Vagina (tissue), 2 donors: ENCODE results near the gene BEST1. TPM values are rescaled to one million over a fixed set of nuclear protein-coding genes. Genes with fewer than 3 reads are reported as not detected.

Experiments used
- DNase-seq, 2 donors: peaks; one replicate each; pipeline ENCODE4 v3.0.0-alpha.2; 2017; ENCODE audit errors: extremely low spot score in 2 of 2
- H3K27ac ChIP-seq: fragments of 200-600 bp; sonication (generic); one replicate; pipeline ENCODE4 v1.5.1; 2019
- H3K27me3 ChIP-seq: fragments of 200-600 bp; sonication (generic); one replicate; pipeline ENCODE4 v1.5.1; 2019
- H3K36me3 ChIP-seq, 2 donors: fragments of 200-600 bp; sonication (generic); one replicate each; pipeline ENCODE4 v1.5.1; 2017 to 2019
- H3K4me1 ChIP-seq: fragments of 200-600 bp; sonication (generic); one replicate; pipeline ENCODE4 v1.5.1; 2019
- H3K4me3 ChIP-seq, 2 donors: fragments of 200-600 bp; sonication (generic); 1 replicate in 1 of 2; 2 replicates in 1 of 2; pipeline ENCODE4 v1.5.1; 2016 to 2019
- H3K9me3 ChIP-seq: fragments of 200-600 bp; sonication (generic); one replicate; pipeline ENCODE4 v1.5.1; 2019
- CTCF ChIP-seq, 3 experiments: fragments of 450-650 bp in 2 of 3; fragments of 200-600 bp in 1 of 3; sonication (generic) in 1 of 3; IDR thresholded peaks; one replicate each; pipeline ENCODE4 v1.5.1; 2017 to 2019; ENCODE audit warnings: antibody characterized with exemption in 3 of 3, mild to moderate bottlenecking in 2 of 3, moderate library complexity in 2 of 3
- POLR2A ChIP-seq, 2 donors: fragments of 450-650 bp; IDR thresholded peaks; one replicate each; pipeline ENCODE4 v1.6.1; 2017; ENCODE audit warnings: antibody characterized with exemption in 2 of 2, mild to moderate bottlenecking in 2 of 2, moderate library complexity in 2 of 2
- POLR2AphosphoS5 ChIP-seq, 2 donors: sonication (generic); formaldehyde crosslinking; IDR thresholded peaks; one replicate each; pipeline ENCODE4 v1.9.0; 2017; ENCODE audit warnings: antibody characterized with exemption in 2 of 2, mild to moderate bottlenecking in 2 of 2, low read depth in 1 of 2; ENCODE audit not compliant: insufficient read depth in 1 of 2
- intact Hi-C: fragments of 100-400 bp; cut with DNase I; formaldehyde crosslinking; loops from one replicate; pipeline ENCODE4 v1.15.1; 2023
- total RNA-seq: library from RNA; depleted of rRNA; stranded (reverse); fragments of >200 nt; gene quantifications from one replicate; pipeline ENCODE4 v1.2.3, GENCODE V29; 2016

The BEST1 gene
- total RNA-seq, 1 donor from 2014 or later = 4.4 TPM

GRCh38 chr11:62004473-62004872, 54.3 kb downstream of the BEST1 start:
- H3K4me1 ChIP-seq = no peaks in the 10 kb centered on the region
- DNase-seq = no peak
- no peaks in the 10 kb centered on the region for H3K9me3 ChIP-seq
- no peak overlapping the region for H3K27ac ChIP-seq
- no peak overlapping the region for H3K4me3 ChIP-seq
- intact Hi-C loops = no loop called here
- no peaks in the 10 kb centered on the region for H3K27me3 ChIP-seq
- no peaks in the 10 kb centered on the region for H3K36me3 ChIP-seq
- TF ChIP-seq POLR2AphosphoS5 (IDR thresholded peaks at IDR 0.05; ENCODE audit: insufficient read depth in 1 of 2, low read depth in 1 of 2) = no peak
- TF ChIP-seq CTCF (IDR thresholded peaks at IDR 0.05) = no peak
- no peak for TF ChIP-seq POLR2A (IDR thresholded peaks at IDR 0.05)

GRCh38 chr11:62008193-62008592, 58.0 kb downstream of the BEST1 start:
- no peaks in the 10 kb centered on the region for H3K4me1 ChIP-seq
- no peaks in the 10 kb centered on the region for H3K36me3 ChIP-seq
- no peak overlapping the region for H3K4me3 ChIP-seq
- no peaks in the 10 kb centered on the region for H3K27me3 ChIP-seq
- no peak overlapping the region for H3K27ac ChIP-seq
- intact Hi-C loops = no loop called here
- DNase-seq = no peak
- no peak for TF ChIP-seq POLR2AphosphoS5 (IDR thresholded peaks at IDR 0.05; ENCODE audit: insufficient read depth in 1 of 2, low read depth in 1 of 2)
- no peak for TF ChIP-seq CTCF (IDR thresholded peaks at IDR 0.05)
- no peak for TF ChIP-seq POLR2A (IDR thresholded peaks at IDR 0.05)
- no peaks in the 10 kb centered on the region for H3K9me3 ChIP-seq

- no peaks in the 10 kb centered on the region for H3K9me3 ChIP-seq
- no peak for DNase-seq
- H3K4me1 ChIP-seq = no peaks in the 10 kb centered on the region
- intact Hi-C loops = loop anchor here (5.0 kb wide), 1 partner anchor 201 kb away; no protein-coding TSS in a partner anchor
- H3K27ac ChIP-seq = no peak overlapping the region
- TF ChIP-seq CTCF (IDR thresholded peaks at IDR 0.05) (no peak), POLR2A (IDR thresholded peaks at IDR 0.05) (no peak), POLR2AphosphoS5 (IDR thresholded peaks at IDR 0.05; ENCODE audit: insufficient read depth in 1 of 2, low read depth in 1 of 2) (no peak)
- no peaks in the 10 kb centered on the region for H3K27me3 ChIP-seq
- H3K4me3 ChIP-seq = no peak overlapping the region
- H3K36me3 ChIP-seq = no peaks in the 10 kb centered on the region
These were observed 60.9 kb downstream of the BEST1 start for GRCh38 chr11:62010935-62011528.

- no peaks in the 10 kb centered on the region for H3K9me3 ChIP-seq
- H3K36me3 ChIP-seq = no peaks in the 10 kb centered on the region
- no peak for DNase-seq
- intact Hi-C loops = loop anchor here (5.0 kb wide), 1 partner anchor 200 kb away; no protein-coding TSS in a partner anchor
- H3K27me3 ChIP-seq = no peaks in the 10 kb centered on the region
- no peak for TF ChIP-seq CTCF (IDR thresholded peaks at IDR 0.05)
- no peak for TF ChIP-seq POLR2A (IDR thresholded peaks at IDR 0.05)
- no peak for TF ChIP-seq POLR2AphosphoS5 (IDR thresholded peaks at IDR 0.05; ENCODE audit: insufficient read depth in 1 of 2, low read depth in 1 of 2)
- H3K4me1 ChIP-seq = no peaks in the 10 kb centered on the region
- H3K27ac ChIP-seq = no peak overlapping the region
- no peak overlapping the region for H3K4me3 ChIP-seq
These were observed 61.7 kb downstream of the BEST1 start for GRCh38 chr11:62011881-62012280.

GRCh38 chr11:62012451-62012831, 62.3 kb downstream of the BEST1 start:
- H3K27me3 ChIP-seq = no peaks in the 10 kb centered on the region
- no peak for DNase-seq
- H3K9me3 ChIP-seq = no peaks in the 10 kb centered on the region
- no peaks in the 10 kb centered on the region for H3K36me3 ChIP-seq
- TF ChIP-seq POLR2AphosphoS5 (IDR thresholded peaks at IDR 0.05; ENCODE audit: insufficient read depth in 1 of 2, low read depth in 1 of 2) (no peak), CTCF (IDR thresholded peaks at IDR 0.05) (no peak), POLR2A (IDR thresholded peaks at IDR 0.05) (no peak)
- no peak overlapping the region for H3K27ac ChIP-seq
- no peak overlapping the region for H3K4me3 ChIP-seq
- H3K4me1 ChIP-seq = no peaks in the 10 kb centered on the region
- intact Hi-C loops = loop anchor here (5.0 kb wide), 1 partner anchor 200 kb away; no protein-coding TSS in a partner anchor
